Mucosa of descending colon (tissue), 3 donors: ENCODE measurements around the gene C6. TPM values are rescaled to one million over a fixed set of nuclear protein-coding genes. Genes with fewer than 3 reads are reported as not detected.
A peak's percentile ranks its signal among the peaks of the same experiment; 100 is the strongest.
"Not testable (repeated sequence)": the region's sequence is repeated elsewhere in the genome, so short reads cannot be mapped to it uniquely, and the experiment has no call there.

Experiments used
- ATAC-seq: fragments of 200-7000 bp; cut with Tn5 transposase; one replicate; pipeline ENCODE4 v1.9.1; 2020; ENCODE audit warnings: mild to moderate bottlenecking, moderate library complexity
- DNase-seq, 3 donors: peaks; one replicate each; pipeline ENCODE4 v3.0.0-alpha.2; 2020
- H3K36me3 ChIP-seq: fragments of 200-600 bp; one replicate; pipeline ENCODE4 v1.8.0; 2021; ENCODE audit warnings: low read depth, mild to moderate bottlenecking
- H3K4me1 ChIP-seq: fragments of 200-600 bp; one replicate; pipeline ENCODE4 v1.8.0; 2021; ENCODE audit warnings: low read depth, mild to moderate bottlenecking
- H3K4me3 ChIP-seq: fragments of 200-600 bp; one replicate; pipeline ENCODE4 v1.8.0; 2021; ENCODE audit warnings: mild to moderate bottlenecking
- H3K9me3 ChIP-seq: fragments of 200-600 bp; one replicate; pipeline ENCODE4 v1.8.0; 2021; ENCODE audit warnings: mild to moderate bottlenecking
- CTCF ChIP-seq: fragments of 200-600 bp; IDR thresholded peaks from one replicate; pipeline ENCODE4 v1.8.0; 2022; ENCODE audit warnings: antibody characterized with exemption, mild to moderate bottlenecking
- intact Hi-C, 2 donors: fragments of 100-400 bp; cut with DNase I in 1 of 2; cut with micrococcal nuclease in 1 of 2; formaldehyde crosslinking; loops; one replicate each; pipeline versions ENCODE4 v1.11.0 to v1.11.1; 2022; cut with DNase I, micrococcal nuclease
- total RNA-seq, 3 donors: library from RNA; stranded (reverse); fragmentation: NEBNext Ultra II Directional in 2 of 3; extraction: Animal tissue kit (Norgen Biotek cat#: 25700) in 2 of 3; gene quantifications; one replicate each; pipeline versions ENCODE4 v1.2.1 to v1.2.4, GENCODE V29; 2021 to 2023
- donor health status: DM: no; HTN: no; CAD: no; lungs with moderate emphysema.
- donor health status: DM: no; HTN: no; CAD: no.
- donor health status: DM: no; HTN: yes; CAD: no.

Gene C6
- total RNA-seq, 3 donors from 2014 or later: 0.87 to 1.5 (median 1.4) TPM

GRCh38 chr5:41212935-41213334 is 397 bp downstream of the C6 start:
- ATAC-seq (no peak), DNase-seq (no peak)

GRCh38 chr5:41211417-41211816 is 1.9 kb downstream of the C6 start:
- ATAC-seq (no peak), DNase-seq (no peak)
- no peaks in the 10 kb centered on the region for H3K9me3 ChIP-seq
- no peak overlapping the region for H3K4me3 ChIP-seq
- TF ChIP-seq CTCF: no peak
- H3K4me1 ChIP-seq: no peaks in the 10 kb centered on the region
- intact Hi-C loops: no loop called here
- no peaks in the 10 kb centered on the region for H3K36me3 ChIP-seq

More at GRCh38 chr5:41212935-41213334, 397 bp downstream of the C6 start:
- Histone ChIP-seq H3K36me3 (no peaks in the 10 kb centered on the region), H3K4me1 (no peaks in the 10 kb centered on the region), H3K9me3 (no peaks in the 10 kb centered on the region), H3K4me3 (no peak overlapping the region)
- intact Hi-C loops: no loop called here
- no peak for TF ChIP-seq CTCF

GRCh38 chr5:41205475-41205874 is 7.9 kb downstream of the C6 start:
- H3K9me3 ChIP-seq, H3K4me1 ChIP-seq, ATAC-seq, H3K36me3 ChIP-seq, H3K4me3 ChIP-seq, intact Hi-C loops: not testable (repeated sequence)
- peak in 1 of 3 donors; percentile 28 for DNase-seq

GRCh38 chr5:41203033-41203432 is 10.3 kb downstream of the C6 start:
- Histone ChIP-seq H3K4me1 (no peaks in the 10 kb centered on the region), H3K9me3 (peaks cover 5% of the 10 kb centered on the region), H3K36me3 (no peaks in the 10 kb centered on the region), H3K4me3 (no peak overlapping the region)
- DNase-seq: no peak
- TF ChIP-seq CTCF: no peak
- intact Hi-C loops: no loop called here
- no peak for ATAC-seq

- Histone ChIP-seq H3K4me1 (no peaks in the 10 kb centered on the region), H3K4me3 (no peak overlapping the region), H3K9me3 (peaks cover 5% of the 10 kb centered on the region), H3K36me3 (no peaks in the 10 kb centered on the region)
- intact Hi-C loops: no loop called here
- ATAC-seq (no peak), DNase-seq (no peak)
- TF ChIP-seq CTCF: no peak
Measured at GRCh38 chr5:41201082-41201772, 12.1 kb downstream of the C6 start.

- Histone ChIP-seq H3K4me3 (no peak overlapping the region), H3K4me1 (no peaks in the 10 kb centered on the region), H3K9me3 (peaks cover 3% of the 10 kb centered on the region), H3K36me3 (no peaks in the 10 kb centered on the region)
- intact Hi-C loops: no loop called here
- ATAC-seq (no peak), DNase-seq (no peak)
- no peak for TF ChIP-seq CTCF
Measured at GRCh38 chr5:41200506-41200905, 12.8 kb downstream of the C6 start.
